ENCODE data around the gene CCN6.
A peak's percentile ranks its signal among the peaks of the same experiment; 100 is the strongest.

Gene CCN6

DNA sequence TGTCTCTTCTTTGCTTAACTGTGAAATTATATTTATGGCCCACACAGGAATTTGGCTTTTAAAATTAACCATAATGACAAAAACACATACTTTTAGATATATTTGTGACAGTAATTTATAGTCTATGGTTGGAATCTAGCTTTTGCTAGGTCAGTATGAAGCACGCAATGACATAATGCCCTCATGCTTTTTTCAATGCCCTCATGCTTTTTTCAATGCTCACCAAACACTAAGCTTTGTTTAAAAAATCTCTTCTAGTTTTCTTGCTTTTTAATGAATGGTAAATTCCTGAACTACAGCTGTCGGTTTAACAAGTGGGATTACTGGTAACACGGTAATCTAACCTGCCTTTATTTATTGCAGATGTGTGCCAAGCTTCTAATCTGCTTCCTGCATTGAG is 12.7 kb downstream of the CCN6 start:
- no peak overlapping the region for H3K4me3 ChIP-seq (replicated peaks; ENCODE audit: low read depth, low read length)
- no peak for DNase-seq (ENCODE audit: extremely low read depth, insufficient read length)
- no peaks in the 10 kb centered on the region for H3K27me3 ChIP-seq (replicated peaks; ENCODE audit: control insufficient read depth, insufficient read depth, low read length)
- no peaks in the 10 kb centered on the region for H3K36me3 ChIP-seq (ENCODE audit: control insufficient read depth, insufficient read depth, low read length)
- TF ChIP-seq, protein P1, sequence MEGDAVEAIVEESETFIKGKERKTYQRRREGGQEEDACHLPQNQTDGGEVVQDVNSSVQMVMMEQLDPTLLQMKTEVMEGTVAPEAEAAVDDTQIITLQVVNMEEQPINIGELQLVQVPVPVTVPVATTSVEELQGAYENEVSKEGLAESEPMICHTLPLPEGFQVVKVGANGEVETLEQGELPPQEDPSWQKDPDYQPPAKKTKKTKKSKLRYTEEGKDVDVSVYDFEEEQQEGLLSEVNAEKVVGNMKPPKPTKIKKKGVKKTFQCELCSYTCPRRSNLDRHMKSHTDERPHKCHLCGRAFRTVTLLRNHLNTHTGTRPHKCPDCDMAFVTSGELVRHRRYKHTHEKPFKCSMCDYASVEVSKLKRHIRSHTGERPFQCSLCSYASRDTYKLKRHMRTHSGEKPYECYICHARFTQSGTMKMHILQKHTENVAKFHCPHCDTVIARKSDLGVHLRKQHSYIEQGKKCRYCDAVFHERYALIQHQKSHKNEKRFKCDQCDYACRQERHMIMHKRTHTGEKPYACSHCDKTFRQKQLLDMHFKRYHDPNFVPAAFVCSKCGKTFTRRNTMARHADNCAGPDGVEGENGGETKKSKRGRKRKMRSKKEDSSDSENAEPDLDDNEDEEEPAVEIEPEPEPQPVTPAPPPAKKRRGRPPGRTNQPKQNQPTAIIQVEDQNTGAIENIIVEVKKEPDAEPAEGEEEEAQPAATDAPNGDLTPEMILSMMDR (IDR thresholded peaks at IDR 0.05; ENCODE audit: insufficient read depth, low read length, poor library complexity, severe bottlenecking), result no peak

DNA sequence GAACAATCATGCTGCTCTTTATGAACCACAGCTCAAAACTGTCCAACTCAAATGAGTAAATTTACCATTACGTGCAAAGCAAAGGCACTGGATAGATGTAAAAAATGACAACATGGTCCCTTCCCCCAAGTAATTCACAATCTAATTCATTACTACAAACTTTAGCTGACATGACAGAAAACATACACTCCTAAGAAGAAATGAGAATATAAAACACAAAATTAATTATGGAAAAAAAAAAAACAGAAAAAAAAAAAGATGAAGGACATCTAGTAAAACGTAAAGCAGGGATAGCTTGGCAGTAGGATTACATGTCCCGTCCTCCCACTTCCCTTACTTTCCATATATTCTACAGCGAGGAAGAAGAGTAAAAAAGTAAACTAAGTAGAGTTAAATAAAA is 27.7 kb downstream of the CCN6 start:
- TF ChIP-seq, protein P1 (IDR thresholded peaks at IDR 0.05; ENCODE audit: insufficient read depth, low read length, poor library complexity, severe bottlenecking), result no peak
- H3K36me3 ChIP-seq (ENCODE audit: control insufficient read depth, insufficient read depth, low read length), result no peaks in the 10 kb centered on the region; the same call in 1 of the 2 replicates
- H3K27me3 ChIP-seq (replicated peaks; ENCODE audit: control insufficient read depth, insufficient read depth, low read length), result no peaks in the 10 kb centered on the region
- no peak overlapping the region for H3K4me3 ChIP-seq (replicated peaks; ENCODE audit: low read depth, low read length)
- no peak for DNase-seq (ENCODE audit: extremely low read depth, insufficient read length)

DNA sequence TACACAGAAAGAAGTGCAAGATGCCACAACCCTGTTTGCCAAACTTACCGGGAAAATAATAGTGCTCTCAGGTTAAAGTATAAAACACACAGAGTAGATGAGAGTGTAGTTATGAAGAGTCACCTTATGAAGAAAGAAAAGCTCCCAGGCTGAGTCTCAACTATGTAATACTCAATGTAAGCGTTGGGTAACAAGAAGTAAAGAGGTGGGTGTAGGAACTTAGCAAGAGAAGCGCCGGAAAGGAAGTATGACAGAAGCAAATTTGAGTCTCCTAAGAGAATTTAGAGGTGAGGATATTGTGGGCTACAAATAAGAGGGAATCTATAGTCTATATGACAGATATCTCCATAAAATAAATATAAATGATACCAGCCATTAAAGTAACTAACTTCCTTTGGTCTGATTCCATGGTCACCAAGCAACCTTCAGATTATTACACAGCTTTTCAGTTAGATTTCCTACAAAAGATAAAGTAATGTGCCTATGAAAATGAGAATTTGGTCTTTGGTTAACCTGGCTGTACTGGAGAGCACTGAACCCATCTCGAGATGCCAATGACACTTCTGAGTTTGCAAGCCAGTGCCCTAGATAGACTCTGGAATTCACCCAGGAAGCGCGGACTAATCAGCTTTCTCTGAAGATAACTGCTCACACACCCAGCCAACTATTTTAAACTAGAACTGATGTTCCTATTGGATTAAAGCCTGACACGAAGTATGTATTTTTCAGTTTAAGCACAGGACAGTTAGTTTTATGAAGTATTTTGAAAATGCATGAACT is 31.6 kb downstream of the CCN6 start:
- TF ChIP-seq, protein P1 (IDR thresholded peaks at IDR 0.05; ENCODE audit: insufficient read depth, low read length, poor library complexity, severe bottlenecking), result no peak
- no peak for DNase-seq (ENCODE audit: extremely low read depth, insufficient read length)
- Histone ChIP-seq H3K36me3 (ENCODE audit: control insufficient read depth, insufficient read depth, low read length) (no peaks in the 10 kb centered on the region), H3K4me3 (replicated peaks; ENCODE audit: low read depth, low read length) (no peak overlapping the region), H3K27me3 (replicated peaks; ENCODE audit: control insufficient read depth, insufficient read depth, low read length) (no peaks in the 10 kb centered on the region; the same call in 1 of the 2 replicates)

DNA sequence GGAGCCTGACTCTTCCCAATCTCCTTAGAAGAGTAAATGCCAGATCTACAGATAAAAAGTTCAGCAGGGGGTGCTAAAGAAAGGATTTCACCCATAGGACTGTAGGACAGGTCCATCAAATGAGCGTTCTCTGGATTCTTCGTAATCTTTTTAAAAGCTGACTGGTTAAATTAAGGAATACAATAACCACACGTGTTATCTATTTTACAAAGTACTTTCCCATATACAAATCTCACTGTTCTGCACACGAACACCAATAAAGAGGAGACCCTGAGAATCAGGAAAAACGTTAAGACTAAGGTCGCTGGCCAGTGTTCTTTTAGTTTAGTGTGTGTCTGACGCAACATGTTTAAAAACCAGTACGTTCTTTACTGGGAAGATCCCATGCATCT is 32.8 kb downstream of the CCN6 start:
- Histone ChIP-seq H3K4me3 (replicated peaks; ENCODE audit: low read depth, low read length) (peak overlapping the region; percentile 95), H3K36me3 (ENCODE audit: control insufficient read depth, insufficient read depth, low read length) (no peaks in the 10 kb centered on the region), H3K27me3 (replicated peaks; ENCODE audit: control insufficient read depth, insufficient read depth, low read length) (no peaks in the 10 kb centered on the region; the same call in 1 of the 2 replicates)
- DNase-seq (ENCODE audit: extremely low read depth, insufficient read length), result no peak
- TF ChIP-seq, protein P1 (IDR thresholded peaks at IDR 0.05; ENCODE audit: insufficient read depth, low read length, poor library complexity, severe bottlenecking), result peak; percentile 21

DNA sequence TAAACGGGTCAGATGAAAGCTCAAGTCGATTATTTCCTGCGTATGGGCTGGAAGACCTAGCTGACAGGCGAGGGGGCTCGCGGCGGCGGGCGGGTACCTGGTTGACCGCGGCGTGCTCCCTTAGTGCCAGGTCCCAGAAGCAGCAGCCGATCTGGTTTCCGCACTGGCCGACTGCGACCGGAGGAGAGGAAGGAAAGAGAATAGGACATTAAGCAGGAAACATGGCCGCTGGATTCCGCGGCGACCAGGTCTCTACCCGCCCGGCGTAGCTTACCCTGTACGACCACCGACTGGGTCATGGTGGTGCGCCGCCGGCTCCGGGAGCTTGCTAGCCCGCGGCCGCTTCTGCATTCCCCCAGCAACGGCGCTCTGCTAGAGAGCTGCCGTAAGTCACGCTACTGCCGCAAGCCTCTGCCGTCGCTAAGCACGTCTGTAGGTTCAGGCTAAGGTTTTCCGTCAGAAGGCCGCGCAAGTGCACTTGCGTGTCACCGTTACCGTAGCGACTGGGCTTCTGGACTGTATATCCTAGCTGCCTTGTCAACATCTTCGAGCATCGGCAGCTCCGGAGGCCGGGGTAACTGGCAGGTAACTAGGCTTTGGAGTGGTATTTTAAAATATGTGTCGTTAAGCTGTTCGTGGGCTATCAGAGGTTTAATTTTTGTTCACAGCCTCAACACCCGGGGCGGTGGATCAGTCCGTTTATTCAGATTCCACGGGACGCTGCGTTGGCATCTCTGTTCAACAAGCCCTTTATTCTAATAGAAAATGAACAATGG is 33.4 kb downstream of the CCN6 start, which contains the start of the genes FAM229B and TUBE1:
TSS of gene FAM229B (plus strand) at position 456 of the 776 bp plus-strand sequence. CDS start 11,693 bp downstream, outside the sequence.
TSS of gene TUBE1 (minus strand) at position 347 of the 776 bp plus-strand sequence. CDS start at position 299, 48 bp downstream.
- peak; percentile 88 for DNase-seq (ENCODE audit: extremely low read depth, insufficient read length)
- H3K36me3 ChIP-seq (ENCODE audit: control insufficient read depth, insufficient read depth, low read length), result no peaks in the 10 kb centered on the region
- H3K27me3 ChIP-seq (replicated peaks; ENCODE audit: control insufficient read depth, insufficient read depth, low read length), result no peaks in the 10 kb centered on the region; the same call in 1 of the 2 replicates
- TF ChIP-seq, protein P1 (IDR thresholded peaks at IDR 0.05; ENCODE audit: insufficient read depth, low read length, poor library complexity, severe bottlenecking), result peak; percentile 22
- peak within 1 kb of the TSS; percentile 95 for H3K4me3 ChIP-seq (replicated peaks; ENCODE audit: low read depth, low read length)

All from GM06990 (cell line).